Osteocyte (in vitro differentiated cells): ENCODE measurements around the gene MTHFD1L. TPM values are rescaled to one million over a fixed set of nuclear protein-coding genes. Genes with fewer than 3 reads are reported as not detected.

Experiments
- DNase-seq: peaks from one replicate; pipeline ENCODE4 v3.0.0; 2021; ENCODE audit warnings: mixed read lengths; ENCODE audit not compliant: unreplicated experiment; ENCODE audit errors: extremely low spot score
- H3K27ac Mint-ChIP-seq: one replicate; pipeline ENCODE4 v1.8.0; 2021; ENCODE audit warnings: mild to moderate bottlenecking, mixed read lengths; ENCODE audit not compliant: unreplicated experiment
- H3K27me3 Mint-ChIP-seq: one replicate; pipeline ENCODE4 v1.8.0; 2021; ENCODE audit warnings: mixed read lengths; ENCODE audit not compliant: unreplicated experiment
- H3K36me3 Mint-ChIP-seq: one replicate; pipeline ENCODE4 v1.8.0; 2021; ENCODE audit warnings: mixed read lengths; ENCODE audit not compliant: unreplicated experiment
- H3K4me1 Mint-ChIP-seq: one replicate; pipeline ENCODE4 v1.8.0; 2021; ENCODE audit warnings: mixed read lengths; ENCODE audit not compliant: unreplicated experiment
- H3K4me3 Mint-ChIP-seq: one replicate; pipeline ENCODE4 v1.8.0; 2021; ENCODE audit warnings: mild to moderate bottlenecking, moderate library complexity, mixed read lengths; ENCODE audit not compliant: unreplicated experiment
- H3K9me3 Mint-ChIP-seq: one replicate; pipeline ENCODE4 v1.8.0; 2021; ENCODE audit warnings: mixed read lengths; ENCODE audit not compliant: unreplicated experiment
- total RNA-seq: library from RNA; stranded (reverse); gene quantifications from 2 replicates; pipeline ENCODE4 v1.2.1, GENCODE V29; 2021
- TF ChIP-seq, protein P1 (sequence below): fragments of 200-600 bp; sonication (generic); IDR thresholded peaks from 2 replicates; pipeline ENCODE4 v1.5.0; 2021; ENCODE audit warnings: antibody characterized with exemption, mild to moderate bottlenecking, moderate library complexity

Gene MTHFD1L
- total RNA-seq, 1 donor from 2014 or later: 63.2 TPM

DNA sequence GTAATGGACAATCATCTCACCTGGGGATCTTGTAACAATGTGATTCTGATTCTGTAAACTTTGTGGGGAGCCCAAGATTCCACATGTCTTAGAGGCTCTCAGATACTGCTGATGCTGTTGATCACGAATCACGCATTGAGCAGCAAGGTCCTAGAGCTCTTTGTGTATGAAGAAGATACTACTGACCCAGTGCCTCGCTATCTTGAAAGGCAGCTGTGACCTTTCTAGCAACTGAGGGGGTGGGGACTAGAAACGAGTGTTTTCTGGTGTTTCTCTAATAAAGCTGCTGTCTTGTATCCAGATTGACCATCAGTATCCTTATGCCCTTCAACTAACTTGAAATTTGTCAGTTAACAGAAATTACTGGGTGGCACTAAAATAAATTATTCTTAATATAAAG, 142.9 kb downstream of the MTHFD1L start:
- peak overlapping the region; percentile 58 for H3K27ac Mint-ChIP-seq
- H3K4me1 Mint-ChIP-seq: peaks cover 82% of the 10 kb centered on the region
- no peak overlapping the region for H3K4me3 Mint-ChIP-seq

DNA sequence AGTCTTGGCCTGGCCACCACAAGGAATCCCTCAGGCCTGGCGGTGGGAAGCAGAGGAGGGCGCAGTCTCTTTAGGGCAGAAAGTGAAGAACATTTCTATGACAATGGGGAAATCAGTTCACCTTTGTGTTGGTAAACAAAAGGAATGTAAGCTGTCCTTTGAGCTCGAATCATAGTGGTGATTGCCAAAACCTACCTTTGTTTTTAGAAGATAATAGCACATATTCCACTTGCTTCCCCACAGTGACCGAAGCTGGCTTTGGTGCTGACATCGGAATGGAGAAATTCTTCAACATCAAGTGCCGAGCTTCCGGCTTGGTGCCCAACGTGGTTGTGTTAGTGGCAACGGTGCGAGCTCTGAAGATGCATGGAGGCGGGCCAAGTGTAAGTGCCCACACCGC, 144.1 kb downstream of the MTHFD1L start:
- no peak for DNase-seq
- no peaks in the 10 kb centered on the region for H3K9me3 Mint-ChIP-seq
- TF ChIP-seq, protein P1, sequence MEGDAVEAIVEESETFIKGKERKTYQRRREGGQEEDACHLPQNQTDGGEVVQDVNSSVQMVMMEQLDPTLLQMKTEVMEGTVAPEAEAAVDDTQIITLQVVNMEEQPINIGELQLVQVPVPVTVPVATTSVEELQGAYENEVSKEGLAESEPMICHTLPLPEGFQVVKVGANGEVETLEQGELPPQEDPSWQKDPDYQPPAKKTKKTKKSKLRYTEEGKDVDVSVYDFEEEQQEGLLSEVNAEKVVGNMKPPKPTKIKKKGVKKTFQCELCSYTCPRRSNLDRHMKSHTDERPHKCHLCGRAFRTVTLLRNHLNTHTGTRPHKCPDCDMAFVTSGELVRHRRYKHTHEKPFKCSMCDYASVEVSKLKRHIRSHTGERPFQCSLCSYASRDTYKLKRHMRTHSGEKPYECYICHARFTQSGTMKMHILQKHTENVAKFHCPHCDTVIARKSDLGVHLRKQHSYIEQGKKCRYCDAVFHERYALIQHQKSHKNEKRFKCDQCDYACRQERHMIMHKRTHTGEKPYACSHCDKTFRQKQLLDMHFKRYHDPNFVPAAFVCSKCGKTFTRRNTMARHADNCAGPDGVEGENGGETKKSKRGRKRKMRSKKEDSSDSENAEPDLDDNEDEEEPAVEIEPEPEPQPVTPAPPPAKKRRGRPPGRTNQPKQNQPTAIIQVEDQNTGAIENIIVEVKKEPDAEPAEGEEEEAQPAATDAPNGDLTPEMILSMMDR: no peak
- no peak overlapping the region for H3K27ac Mint-ChIP-seq
- no peak overlapping the region for H3K4me3 Mint-ChIP-seq
- peaks cover 81% of the 10 kb centered on the region for H3K4me1 Mint-ChIP-seq
- peaks cover 8% of the 10 kb centered on the region for H3K36me3 Mint-ChIP-seq
- H3K27me3 Mint-ChIP-seq: no peaks in the 10 kb centered on the region

More for the DNA sequence above, 142.9 kb downstream of the MTHFD1L start:
- TF ChIP-seq, protein P1: no peak
- no peak for DNase-seq
- Mint-ChIP-seq H3K36me3 (peaks cover 3% of the 10 kb centered on the region), H3K27me3 (no peaks in the 10 kb centered on the region), H3K9me3 (no peaks in the 10 kb centered on the region)

DNA sequence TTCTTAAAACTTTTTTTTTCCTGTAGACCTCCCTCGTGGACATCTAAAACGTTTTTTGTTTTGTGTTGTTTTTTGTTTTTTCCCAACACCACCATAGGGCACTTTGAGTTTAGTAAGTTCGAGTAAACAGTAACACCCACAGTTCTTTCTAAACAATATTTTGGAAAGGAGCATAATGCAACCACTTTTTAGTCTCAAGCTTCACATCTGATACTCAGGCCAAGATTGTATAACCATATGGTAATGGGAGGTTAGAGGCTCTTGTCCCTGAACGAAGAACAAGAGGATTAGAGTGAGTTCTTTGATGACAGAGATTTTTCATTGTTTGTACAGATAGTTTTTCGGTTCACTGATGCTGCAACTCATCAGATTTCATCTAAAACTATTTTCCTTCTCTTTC, 144.6 kb downstream of the MTHFD1L start:
- H3K36me3 Mint-ChIP-seq: peaks cover 10% of the 10 kb centered on the region
- TF ChIP-seq, protein P1: no peak
- no peak for DNase-seq
- H3K4me1 Mint-ChIP-seq: peaks cover 82% of the 10 kb centered on the region
- H3K27ac Mint-ChIP-seq: peak overlapping the region; percentile 19
- H3K27me3 Mint-ChIP-seq: no peaks in the 10 kb centered on the region
- H3K9me3 Mint-ChIP-seq: no peaks in the 10 kb centered on the region
- no peak overlapping the region for H3K4me3 Mint-ChIP-seq

DNA sequence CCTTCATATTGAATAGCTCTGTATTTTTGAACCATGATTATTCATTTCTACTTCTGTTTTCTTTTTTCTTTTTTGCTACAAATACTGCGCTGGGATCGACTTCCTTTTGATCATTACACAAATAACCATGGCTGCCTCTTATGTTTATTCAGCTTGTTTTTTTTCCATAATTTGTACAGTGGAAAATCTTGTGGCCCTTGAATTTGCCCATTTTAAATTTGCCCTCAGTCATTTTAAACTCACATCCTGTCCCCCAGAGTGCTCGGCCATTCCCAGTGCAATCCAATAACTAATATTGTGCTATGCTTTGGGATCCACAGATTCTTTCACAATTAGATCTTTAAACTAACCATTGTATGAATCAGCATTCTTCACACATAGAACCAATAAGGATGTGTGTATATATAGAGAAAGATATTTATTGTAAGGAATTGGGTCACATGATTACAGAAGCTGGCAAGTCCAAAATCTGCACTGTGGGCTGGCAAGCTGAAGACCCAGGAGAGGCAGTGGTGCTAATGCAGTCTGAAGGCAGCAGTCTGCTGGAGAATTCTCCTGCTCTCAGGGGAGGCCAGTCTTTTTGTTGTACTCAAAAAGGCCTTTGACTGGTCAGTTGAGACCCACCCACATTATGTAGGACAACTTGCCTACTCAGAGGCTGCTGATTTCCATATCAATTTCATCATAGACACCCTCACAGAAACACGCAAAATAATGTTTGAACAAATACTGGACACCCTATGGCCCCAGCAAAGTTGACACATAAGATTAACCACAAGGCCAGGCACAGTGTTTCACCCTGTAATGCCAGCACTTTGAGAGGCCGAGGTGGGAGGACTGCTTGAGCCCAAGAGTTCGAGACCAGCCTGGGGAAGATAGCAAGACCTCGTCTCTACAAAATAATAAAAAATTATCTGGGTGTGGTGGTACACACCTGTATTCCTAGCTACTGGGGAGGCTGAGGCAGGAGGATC, 147.1 kb downstream of the MTHFD1L start:
- peaks cover 16% of the 10 kb centered on the region for H3K36me3 Mint-ChIP-seq
- H3K9me3 Mint-ChIP-seq: no peaks in the 10 kb centered on the region
- H3K27ac Mint-ChIP-seq: peak overlapping the region; percentile 89
- peaks cover 63% of the 10 kb centered on the region for H3K4me1 Mint-ChIP-seq
- H3K27me3 Mint-ChIP-seq: no peaks in the 10 kb centered on the region
- H3K4me3 Mint-ChIP-seq: peak overlapping the region; percentile 6
- TF ChIP-seq, protein P1: no peak
- no peak for DNase-seq

DNA sequence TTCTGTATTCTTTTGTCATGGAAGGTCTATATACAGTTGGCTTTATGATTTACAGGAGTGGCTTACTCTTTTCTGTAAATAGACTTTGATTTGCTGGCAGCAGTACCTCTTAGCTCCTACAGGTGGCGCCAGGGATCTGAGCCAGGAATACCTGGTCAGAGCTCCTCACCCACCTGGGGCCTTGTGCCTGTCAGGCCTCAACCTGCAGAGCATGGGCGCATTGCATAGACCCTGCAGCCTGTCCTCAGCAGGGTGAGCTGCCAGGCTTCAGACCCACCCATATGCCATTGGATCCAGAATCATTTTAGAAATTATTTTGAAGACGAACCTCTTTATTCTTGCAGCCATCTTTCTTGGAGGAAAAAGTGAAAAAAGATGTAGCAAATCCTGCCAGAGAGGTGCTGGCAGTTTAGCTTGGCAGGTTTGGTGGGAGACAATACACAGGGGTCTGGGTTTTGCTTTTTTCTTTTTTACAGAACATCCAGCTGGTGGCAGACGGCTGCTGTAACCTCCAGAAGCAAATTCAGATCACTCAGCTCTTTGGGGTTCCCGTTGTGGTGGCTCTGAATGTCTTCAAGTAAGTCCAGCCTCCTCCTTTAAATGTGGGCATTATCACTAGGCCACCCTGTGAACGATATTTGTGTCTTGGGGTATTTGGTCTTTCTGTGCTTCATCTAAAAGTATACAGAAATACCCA, 149.1 kb downstream of the MTHFD1L start:
- Mint-ChIP-seq H3K9me3 (no peaks in the 10 kb centered on the region), H3K4me1 (peaks cover 53% of the 10 kb centered on the region), H3K27ac (peak overlapping the region; percentile 71), H3K4me3 (no peak overlapping the region), H3K36me3 (peaks cover 17% of the 10 kb centered on the region), H3K27me3 (no peaks in the 10 kb centered on the region)
- DNase-seq: no peak
- TF ChIP-seq, protein P1: peak; percentile 95
